Mammary epithelial cell (primary cell): ENCODE measurements around the gene LMTK2.

Experiments used
- EZH2 ChIP-seq: IDR thresholded peaks from 2 replicates; pipeline ENCODE4 v1.6.1; 2012; ENCODE audit warnings: low read length, inconsistent platforms, borderline replicate concordance
- TF ChIP-seq, protein P1 (sequence below), 2 donors: IDR thresholded peaks in 1 of 2; conservative IDR thresholded peaks in 1 of 2; 2 replicates each; pipeline ENCODE4 v1.5.1; 2011 to 2012; ENCODE audit warnings: inconsistent platforms in 2 of 2, low read length in 2 of 2, mild to moderate bottlenecking in 2 of 2, control low read depth in 1 of 2, low read depth in 1 of 2; ENCODE audit not compliant: insufficient read depth in 1 of 2; ENCODE audit errors: extremely low read depth in 1 of 2

DNA sequence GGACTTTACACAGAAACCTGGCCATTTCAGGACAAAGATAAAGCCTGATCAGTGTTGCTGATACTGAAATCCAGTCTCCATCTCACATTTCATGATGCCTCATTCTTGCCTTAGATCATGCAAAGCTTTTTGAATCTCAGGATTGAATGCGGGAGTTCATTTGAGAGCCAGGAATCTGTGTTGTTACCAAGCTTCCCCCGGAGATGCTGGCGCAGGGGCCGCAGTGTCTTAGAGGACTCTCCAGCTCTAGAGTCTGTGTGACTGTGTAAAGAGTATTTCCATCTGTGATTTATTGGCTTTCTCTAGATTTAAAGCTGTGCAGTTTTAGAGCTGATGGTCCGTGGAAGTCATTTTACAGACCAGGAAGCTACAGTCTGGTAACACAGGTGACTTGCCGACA, 32.0 kb downstream of the LMTK2 start:
- TF ChIP-seq, protein P1, sequence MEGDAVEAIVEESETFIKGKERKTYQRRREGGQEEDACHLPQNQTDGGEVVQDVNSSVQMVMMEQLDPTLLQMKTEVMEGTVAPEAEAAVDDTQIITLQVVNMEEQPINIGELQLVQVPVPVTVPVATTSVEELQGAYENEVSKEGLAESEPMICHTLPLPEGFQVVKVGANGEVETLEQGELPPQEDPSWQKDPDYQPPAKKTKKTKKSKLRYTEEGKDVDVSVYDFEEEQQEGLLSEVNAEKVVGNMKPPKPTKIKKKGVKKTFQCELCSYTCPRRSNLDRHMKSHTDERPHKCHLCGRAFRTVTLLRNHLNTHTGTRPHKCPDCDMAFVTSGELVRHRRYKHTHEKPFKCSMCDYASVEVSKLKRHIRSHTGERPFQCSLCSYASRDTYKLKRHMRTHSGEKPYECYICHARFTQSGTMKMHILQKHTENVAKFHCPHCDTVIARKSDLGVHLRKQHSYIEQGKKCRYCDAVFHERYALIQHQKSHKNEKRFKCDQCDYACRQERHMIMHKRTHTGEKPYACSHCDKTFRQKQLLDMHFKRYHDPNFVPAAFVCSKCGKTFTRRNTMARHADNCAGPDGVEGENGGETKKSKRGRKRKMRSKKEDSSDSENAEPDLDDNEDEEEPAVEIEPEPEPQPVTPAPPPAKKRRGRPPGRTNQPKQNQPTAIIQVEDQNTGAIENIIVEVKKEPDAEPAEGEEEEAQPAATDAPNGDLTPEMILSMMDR (conservative IDR thresholded peaks at IDR 0.05 in 1 of 2, IDR thresholded peaks at IDR 0.05 in 1 of 2; ENCODE audit: extremely low read depth in 1 of 2, insufficient read depth in 1 of 2, low read depth in 1 of 2, low read length in 2 of 2) = no peak
- TF ChIP-seq EZH2 = no peak
